IPS DF 6.9 (cell line): ENCODE results near the gene TMEM167B.

Experiments
- DNase-seq: peaks from one replicate; pipeline ENCODE4 v3.0.0-alpha.2; 2013; ENCODE audit warnings: low read depth, low spot score
- H3K27ac ChIP-seq: one replicate; pipeline ENCODE4 v1.5.1; 2013; ENCODE audit warnings: low read length, control low read depth
- H3K27me3 ChIP-seq: 2 replicates; pipeline ENCODE4 v1.6.1; 2013; ENCODE audit warnings: mild to moderate bottlenecking, low read length; ENCODE audit not compliant: control insufficient read depth, insufficient read depth
- H3K36me3 ChIP-seq: 2 replicates; pipeline ENCODE4 v1.6.1; 2013; ENCODE audit warnings: low read length; ENCODE audit not compliant: control insufficient read depth, insufficient read depth
- H3K4me1 ChIP-seq: 2 replicates; pipeline ENCODE4 v1.6.1; 2013; ENCODE audit warnings: low read length; ENCODE audit not compliant: control insufficient read depth, insufficient read depth
- H3K4me3 ChIP-seq: 2 replicates; pipeline ENCODE4 v1.5.1; 2013; ENCODE audit warnings: mild to moderate bottlenecking, low read length
- H3K9me3 ChIP-seq: 2 replicates; pipeline ENCODE4 v1.6.1; 2013; ENCODE audit warnings: low read length, inconsistent platforms; ENCODE audit not compliant: control insufficient read depth, insufficient read depth
- WGBS: extraction: QIAGEN DNeasy Blood & Tissue Kit; methylation state at CpG from one replicate; pipeline ENCODE4 v1.1.7; 2013; ENCODE audit warnings: mixed read lengths, missing lambda C conversion rate; ENCODE audit not compliant: insufficient read length, insufficient coverage; 5-methylcytosine and 5-hydroxymethylcytosine counted together

The TMEM167B gene

GRCh38 chr1:109112652-109113285 is 22.2 kb downstream of the TMEM167B start:
- Histone ChIP-seq H3K27ac (no peak overlapping the region), H3K36me3 (no peaks in the 10 kb centered on the region), H3K4me3 (peak overlapping the region; percentile 2; the same call in 1 of the 2 replicates), H3K9me3 (no peaks in the 10 kb centered on the region), H3K27me3 (peaks cover 20% of the 10 kb centered on the region), H3K4me1 (no peaks in the 10 kb centered on the region)
- DNase-seq = peak; percentile 96
- WGBS = no CpG with 5 or more reads among the region's 31 CpGs

GRCh38 chr1:109113590-109114341 is 23.2 kb downstream of the TMEM167B start, which contains the start of gene ELAPOR1:
ELAPOR1 (plus strand) TSS chr1:109114115; CDS start chr1:109114184, 69 bp downstream.
- no peak for DNase-seq
- Histone ChIP-seq H3K4me1 (no peaks in the 10 kb centered on the region), H3K27me3 (peaks cover 20% of the 10 kb centered on the region), H3K36me3 (no peaks in the 10 kb centered on the region), H3K4me3 (peak within 1 kb of the TSS; percentile 63), H3K9me3 (no peaks in the 10 kb centered on the region), H3K27ac (no peak within 1 kb of the TSS)
- no CpG with 5 or more reads among the region's 56 CpGs for WGBS

GRCh38 chr1:109114342-109114674 is 23.7 kb downstream of the TMEM167B start:
- no peak for DNase-seq
- WGBS = no CpG with 5 or more reads among the region's 12 CpGs
- Histone ChIP-seq H3K27me3 (peaks cover 20% of the 10 kb centered on the region), H3K4me1 (no peaks in the 10 kb centered on the region), H3K4me3 (peak overlapping the region; percentile 63; the same call in 1 of the 2 replicates), H3K9me3 (no peaks in the 10 kb centered on the region), H3K36me3 (no peaks in the 10 kb centered on the region), H3K27ac (no peak overlapping the region)

DNA sequence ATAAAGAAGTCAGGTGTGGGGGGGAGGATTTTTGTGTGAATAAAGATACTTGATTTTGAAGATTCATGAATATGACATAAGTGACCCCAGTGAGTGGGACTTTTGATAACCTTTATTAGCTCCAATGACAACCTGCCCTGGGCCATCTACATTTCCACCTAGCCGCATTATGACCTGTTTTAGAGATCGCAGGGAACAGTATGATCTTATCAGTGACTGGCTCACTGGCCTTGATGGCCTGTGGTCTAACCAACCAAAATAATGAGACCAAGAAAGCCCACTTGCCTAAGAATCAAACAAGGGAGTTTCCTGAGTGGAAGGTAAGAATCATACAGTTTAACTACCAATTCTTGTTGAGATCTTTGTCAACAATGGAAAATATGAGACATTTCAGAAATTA is 25.1 kb downstream of the TMEM167B start:
- no peaks in the 10 kb centered on the region for H3K9me3 ChIP-seq
- no peak overlapping the region for H3K4me3 ChIP-seq
- H3K4me1 ChIP-seq = no peaks in the 10 kb centered on the region
- no peak for DNase-seq
- WGBS = no CpG with 5 or more reads among the region's 2 CpGs
- H3K27ac ChIP-seq = no peak overlapping the region
- H3K36me3 ChIP-seq = no peaks in the 10 kb centered on the region
- H3K27me3 ChIP-seq = peaks cover 20% of the 10 kb centered on the region

DNA sequence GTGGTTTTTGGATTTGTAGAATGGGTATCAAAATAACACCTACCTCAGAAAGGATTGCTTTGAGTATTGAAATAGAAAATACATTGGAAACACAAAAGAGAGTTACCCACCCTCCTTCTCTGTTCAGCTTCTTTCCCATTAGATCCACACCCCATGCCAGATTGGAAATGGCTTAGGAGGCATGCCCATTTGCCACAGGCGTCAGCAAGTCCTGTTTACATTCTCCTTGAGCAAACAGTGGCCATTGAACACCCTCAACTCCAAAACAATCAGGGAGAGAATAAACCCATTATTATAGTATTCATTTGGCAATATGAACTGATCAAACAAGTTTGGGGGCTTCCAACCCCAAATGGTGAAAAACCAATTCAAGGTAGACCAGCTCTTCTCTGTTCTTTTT is 25.7 kb downstream of the TMEM167B start:
- DNase-seq = no peak
- Histone ChIP-seq H3K27me3 (peaks cover 20% of the 10 kb centered on the region), H3K36me3 (no peaks in the 10 kb centered on the region), H3K27ac (no peak overlapping the region), H3K4me1 (no peaks in the 10 kb centered on the region), H3K4me3 (no peak overlapping the region), H3K9me3 (no peaks in the 10 kb centered on the region)
- WGBS = no CpG with 5 or more reads among the region's 1 CpG

GRCh38 chr1:109118089-109118488 is 27.5 kb downstream of the TMEM167B start:
- DNase-seq = no peak
- H3K4me3 ChIP-seq = no peak overlapping the region
- no peaks in the 10 kb centered on the region for H3K36me3 ChIP-seq
- peaks cover 17% of the 10 kb centered on the region for H3K27me3 ChIP-seq
- no peak overlapping the region for H3K27ac ChIP-seq
- no CpG with 5 or more reads among the region's 3 CpGs for WGBS
- H3K4me1 ChIP-seq = no peaks in the 10 kb centered on the region
- H3K9me3 ChIP-seq = no peaks in the 10 kb centered on the region

DNA sequence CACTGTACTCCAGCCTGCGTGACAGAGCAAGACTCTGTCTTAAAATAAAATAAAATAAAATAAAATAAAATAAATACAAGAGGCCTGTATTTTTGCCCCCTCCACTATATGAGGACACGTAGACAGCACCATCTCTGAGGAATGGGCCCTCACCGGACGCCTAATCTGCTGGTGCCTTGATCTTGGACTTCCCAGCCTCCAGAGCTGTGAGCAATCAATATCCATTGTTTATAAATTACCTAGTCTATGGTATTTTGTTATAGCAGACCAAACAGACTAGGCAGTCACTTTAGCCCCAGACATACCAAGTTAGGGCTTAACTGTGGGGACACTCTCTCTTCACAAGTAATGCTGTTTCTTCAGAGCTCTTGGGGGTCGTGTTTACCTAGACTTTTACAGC is 29.8 kb downstream of the TMEM167B start:
- Histone ChIP-seq H3K9me3 (no peaks in the 10 kb centered on the region), H3K4me1 (no peaks in the 10 kb centered on the region), H3K36me3 (no peaks in the 10 kb centered on the region), H3K27ac (no peak overlapping the region), H3K27me3 (peaks cover 1% of the 10 kb centered on the region; the same call in 1 of the 2 replicates), H3K4me3 (no peak overlapping the region)
- no CpG with 5 or more reads among the region's 5 CpGs for WGBS
- no peak for DNase-seq

DNA sequence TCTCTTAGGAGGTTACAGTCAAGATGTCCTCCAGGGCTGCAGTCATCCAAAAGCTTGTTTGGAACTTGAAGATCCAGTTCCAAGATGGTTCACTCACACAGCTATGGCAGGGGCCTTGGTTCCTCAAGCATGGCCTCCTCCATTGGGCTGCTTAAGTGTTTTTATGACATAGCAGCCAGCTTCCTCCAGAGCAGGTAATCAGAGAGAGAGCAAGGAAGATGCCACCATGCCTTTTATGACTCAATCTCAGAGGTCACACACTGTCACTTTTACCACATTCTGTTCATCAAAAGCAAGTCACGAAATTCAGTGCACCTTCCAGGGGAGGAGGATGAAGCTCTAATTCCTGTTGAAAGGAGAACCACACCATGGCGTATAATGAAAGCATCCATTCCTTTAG is 40.5 kb downstream of the TMEM167B start:
- no peaks in the 10 kb centered on the region for H3K36me3 ChIP-seq
- H3K4me1 ChIP-seq = no peaks in the 10 kb centered on the region
- no peak for DNase-seq
- no CpG with 5 or more reads among the region's 2 CpGs for WGBS
- H3K4me3 ChIP-seq = no peak overlapping the region
- H3K27ac ChIP-seq = no peak overlapping the region
- no peaks in the 10 kb centered on the region for H3K9me3 ChIP-seq
- no peaks in the 10 kb centered on the region for H3K27me3 ChIP-seq

GRCh38 chr1:109131800-109132199 is 41.2 kb downstream of the TMEM167B start:
- no peaks in the 10 kb centered on the region for H3K9me3 ChIP-seq
- no peak for DNase-seq
- no peaks in the 10 kb centered on the region for H3K36me3 ChIP-seq
- no peaks in the 10 kb centered on the region for H3K4me1 ChIP-seq
- no peak overlapping the region for H3K4me3 ChIP-seq
- no peaks in the 10 kb centered on the region for H3K27me3 ChIP-seq
- no peak overlapping the region for H3K27ac ChIP-seq

GRCh38 chr1:109133002-109133706 is 42.6 kb downstream of the TMEM167B start:
- Histone ChIP-seq H3K9me3 (no peaks in the 10 kb centered on the region), H3K27me3 (no peaks in the 10 kb centered on the region), H3K4me3 (no peak overlapping the region), H3K36me3 (no peaks in the 10 kb centered on the region), H3K27ac (no peak overlapping the region), H3K4me1 (no peaks in the 10 kb centered on the region)
- no peak for DNase-seq
- WGBS = no CpG with 5 or more reads among the region's 4 CpGs
